Measurements from ENCODE around the gene STUB1.

GRCh38 chr16:637081-638018 is 42.9 kb upstream of the STUB1 start:
- TF ChIP-seq, protein P1, sequence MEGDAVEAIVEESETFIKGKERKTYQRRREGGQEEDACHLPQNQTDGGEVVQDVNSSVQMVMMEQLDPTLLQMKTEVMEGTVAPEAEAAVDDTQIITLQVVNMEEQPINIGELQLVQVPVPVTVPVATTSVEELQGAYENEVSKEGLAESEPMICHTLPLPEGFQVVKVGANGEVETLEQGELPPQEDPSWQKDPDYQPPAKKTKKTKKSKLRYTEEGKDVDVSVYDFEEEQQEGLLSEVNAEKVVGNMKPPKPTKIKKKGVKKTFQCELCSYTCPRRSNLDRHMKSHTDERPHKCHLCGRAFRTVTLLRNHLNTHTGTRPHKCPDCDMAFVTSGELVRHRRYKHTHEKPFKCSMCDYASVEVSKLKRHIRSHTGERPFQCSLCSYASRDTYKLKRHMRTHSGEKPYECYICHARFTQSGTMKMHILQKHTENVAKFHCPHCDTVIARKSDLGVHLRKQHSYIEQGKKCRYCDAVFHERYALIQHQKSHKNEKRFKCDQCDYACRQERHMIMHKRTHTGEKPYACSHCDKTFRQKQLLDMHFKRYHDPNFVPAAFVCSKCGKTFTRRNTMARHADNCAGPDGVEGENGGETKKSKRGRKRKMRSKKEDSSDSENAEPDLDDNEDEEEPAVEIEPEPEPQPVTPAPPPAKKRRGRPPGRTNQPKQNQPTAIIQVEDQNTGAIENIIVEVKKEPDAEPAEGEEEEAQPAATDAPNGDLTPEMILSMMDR (IDR thresholded peaks at IDR 0.05), result no peak
- TF ChIP-seq POLR2A (IDR thresholded peaks at IDR 0.05), result no peak

All from right lobe of liver (tissue), 4 donors.